ENCODE data around the gene IFITM10. TPM values are rescaled to one million over a fixed set of nuclear protein-coding genes. Genes with fewer than 3 reads are reported as not detected.

Gene IFITM10
- total RNA-seq, 4 donors from 2014 or later, result 0.88 to 6.3 (median 2.4) TPM

GRCh38 chr11:1791912-1792311 is 41.5 kb upstream of the IFITM10 start:
- DNase-seq, result no peak
- Histone ChIP-seq H3K4me3 (no peak overlapping the region), H3K9me3 (no peaks in the 10 kb centered on the region), H3K27me3 (peaks cover 0 to 37% (median 0%) of the 10 kb centered on the region in 4 donors), H3K27ac (no peak overlapping the region), H3K36me3 (no peaks in the 10 kb centered on the region), H3K4me1 (peaks cover 0 to 11% (median 0%) of the 10 kb centered on the region in 3 donors)
- intact Hi-C loops (cut with DNase I), result no loop called here
- WGBS, 2 donors, result 78 to 82% methylated on average over 6 of the region's 6 CpGs
- TF ChIP-seq, protein P1, sequence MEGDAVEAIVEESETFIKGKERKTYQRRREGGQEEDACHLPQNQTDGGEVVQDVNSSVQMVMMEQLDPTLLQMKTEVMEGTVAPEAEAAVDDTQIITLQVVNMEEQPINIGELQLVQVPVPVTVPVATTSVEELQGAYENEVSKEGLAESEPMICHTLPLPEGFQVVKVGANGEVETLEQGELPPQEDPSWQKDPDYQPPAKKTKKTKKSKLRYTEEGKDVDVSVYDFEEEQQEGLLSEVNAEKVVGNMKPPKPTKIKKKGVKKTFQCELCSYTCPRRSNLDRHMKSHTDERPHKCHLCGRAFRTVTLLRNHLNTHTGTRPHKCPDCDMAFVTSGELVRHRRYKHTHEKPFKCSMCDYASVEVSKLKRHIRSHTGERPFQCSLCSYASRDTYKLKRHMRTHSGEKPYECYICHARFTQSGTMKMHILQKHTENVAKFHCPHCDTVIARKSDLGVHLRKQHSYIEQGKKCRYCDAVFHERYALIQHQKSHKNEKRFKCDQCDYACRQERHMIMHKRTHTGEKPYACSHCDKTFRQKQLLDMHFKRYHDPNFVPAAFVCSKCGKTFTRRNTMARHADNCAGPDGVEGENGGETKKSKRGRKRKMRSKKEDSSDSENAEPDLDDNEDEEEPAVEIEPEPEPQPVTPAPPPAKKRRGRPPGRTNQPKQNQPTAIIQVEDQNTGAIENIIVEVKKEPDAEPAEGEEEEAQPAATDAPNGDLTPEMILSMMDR (IDR thresholded peaks at IDR 0.05), result no peak
- TF ChIP-seq POLR2A (IDR thresholded peaks at IDR 0.05), result no peak

- H3K4me1 ChIP-seq, result peaks cover 0 to under 1% (median 0%) of the 10 kb centered on the region in 3 donors
- WGBS, 2 donors, result 88 to 96% methylated on average over 4 of the region's 4 CpGs
- no peak for TF ChIP-seq POLR2A (IDR thresholded peaks at IDR 0.05)
- TF ChIP-seq, protein P1 (IDR thresholded peaks at IDR 0.05), result no peak
- H3K9me3 ChIP-seq, result no peaks in the 10 kb centered on the region
- H3K4me3 ChIP-seq, result no peak overlapping the region
- DNase-seq, result no peak
- peaks cover 0 to 33% (median 0%) of the 10 kb centered on the region in 4 donors for H3K27me3 ChIP-seq
- intact Hi-C loops (cut with DNase I), result no loop called here
- no peaks in the 10 kb centered on the region for H3K36me3 ChIP-seq
- no peak overlapping the region for H3K27ac ChIP-seq
These were observed 36.1 kb upstream of the IFITM10 start for GRCh38 chr11:1786466-1786865.

GRCh38 chr11:1785749-1786413 is 35.5 kb upstream of the IFITM10 start:
- 71 to 83% methylated on average over 19 to 21 of the region's 21 CpGs for WGBS, 2 donors
- intact Hi-C loops (cut with DNase I), result no loop called here
- TF ChIP-seq, protein P1 (IDR thresholded peaks at IDR 0.05), result no peak
- no peak for TF ChIP-seq POLR2A (IDR thresholded peaks at IDR 0.05)

DNA sequence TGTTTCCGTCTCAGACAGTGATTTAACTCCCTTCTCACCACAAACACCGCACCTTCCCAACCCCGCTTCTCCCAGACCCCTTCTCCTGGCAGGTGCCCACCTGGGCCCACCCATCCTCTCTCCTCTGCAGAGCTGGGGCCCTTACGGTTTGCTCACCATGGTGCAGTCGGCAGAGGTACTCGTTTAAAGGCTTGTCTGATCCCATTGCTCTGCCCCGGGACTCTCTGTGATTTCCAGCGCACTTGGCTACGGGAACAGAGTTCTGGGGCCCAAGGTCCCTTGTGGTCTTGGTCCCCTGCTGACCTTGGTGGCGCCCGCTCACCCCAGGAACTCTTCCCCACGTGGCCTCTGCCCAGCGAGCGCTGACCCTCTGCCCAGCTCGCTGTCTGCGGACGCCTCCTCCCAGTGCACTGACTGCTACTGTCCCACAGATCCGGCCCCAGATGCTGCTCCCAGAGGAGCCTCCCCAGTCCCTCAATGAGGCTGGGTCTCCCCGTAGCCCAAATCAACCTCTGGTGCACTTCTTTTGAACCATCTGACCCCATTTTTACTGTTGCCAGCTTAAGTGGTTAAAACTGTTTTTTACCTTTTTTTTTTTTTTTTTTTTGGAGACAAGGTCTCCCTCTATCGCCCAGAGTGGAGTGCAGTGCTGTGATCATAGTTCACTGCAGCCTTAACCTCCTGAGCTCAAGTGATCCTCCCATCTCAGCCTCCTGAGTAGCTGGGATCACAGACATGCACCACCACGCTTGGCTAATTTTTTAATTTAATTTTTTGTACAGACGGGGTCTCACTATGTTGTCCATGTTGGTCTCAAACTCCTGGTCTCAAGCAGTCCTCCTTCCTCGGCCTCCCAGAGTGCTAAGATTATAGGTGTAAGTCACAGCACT is 34.6 kb upstream of the IFITM10 start:
- WGBS, 2 donors, result 86 to 87% methylated on average over 18 to 23 of the region's 23 CpGs
- intact Hi-C loops (cut with DNase I), result no loop called here
- TF ChIP-seq POLR2A (IDR thresholded peaks at IDR 0.05), result no peak
- TF ChIP-seq, protein P1 (IDR thresholded peaks at IDR 0.05), result no peak

More at GRCh38 chr11:1785749-1786413, 35.5 kb upstream of the IFITM10 start:
- peaks cover 0 to 4% (median 0%) of the 10 kb centered on the region in 3 donors for H3K4me1 ChIP-seq
- H3K27me3 ChIP-seq, result peaks cover 0 to 35% (median 0%) of the 10 kb centered on the region in 4 donors
- no peaks in the 10 kb centered on the region for H3K9me3 ChIP-seq
- H3K4me3 ChIP-seq, result no peak overlapping the region
- no peak overlapping the region for H3K27ac ChIP-seq
- H3K36me3 ChIP-seq, result no peaks in the 10 kb centered on the region
- DNase-seq, result no peak

More for the DNA sequence above, 34.6 kb upstream of the IFITM10 start:
- Histone ChIP-seq H3K9me3 (no peaks in the 10 kb centered on the region), H3K4me1 (peaks cover 0 to 5% (median 4%) of the 10 kb centered on the region in 3 donors), H3K36me3 (no peaks in the 10 kb centered on the region), H3K27ac (no peak overlapping the region), H3K4me3 (no peak overlapping the region), H3K27me3 (peaks cover 0 to 43% (median 0%) of the 10 kb centered on the region in 4 donors)
- no peak for DNase-seq
